HUES6 (cell line): ENCODE data around the gene TVP23A.

Experiments used
- H3K27ac ChIP-seq: 2 replicates; pipeline ENCODE4 v1.7.0; 2013; ENCODE audit warnings: low read depth, mild to moderate bottlenecking, low read length, inconsistent platforms
- H3K27me3 ChIP-seq: 2 replicates; pipeline ENCODE4 v1.6.1; 2013; ENCODE audit warnings: low read length; ENCODE audit not compliant: control insufficient read depth, insufficient read depth
- H3K36me3 ChIP-seq: 2 replicates; pipeline ENCODE4 v1.6.1; 2013; ENCODE audit warnings: low read length; ENCODE audit not compliant: control insufficient read depth, insufficient read depth
- H3K4me1 ChIP-seq: 2 replicates; pipeline ENCODE4 v1.6.1; 2013; ENCODE audit warnings: low read length; ENCODE audit not compliant: control insufficient read depth, insufficient read depth
- H3K4me3 ChIP-seq: 2 replicates; pipeline ENCODE4 v1.5.1; 2013; ENCODE audit warnings: low read depth, low read length
- H3K9ac ChIP-seq: one replicate; pipeline ENCODE4 v1.6.1; 2013; ENCODE audit warnings: mild to moderate bottlenecking, low read length
- H3K9me3 ChIP-seq: 2 replicates; pipeline ENCODE4 v1.6.1; 2013; ENCODE audit warnings: low read depth, low read length; ENCODE audit not compliant: control insufficient read depth, insufficient read depth

The TVP23A gene

GRCh38 chr16:10731790-10732189, 86.8 kb downstream of the TVP23A start:
- no peak overlapping the region for H3K9ac ChIP-seq
- no peak overlapping the region for H3K4me3 ChIP-seq
- H3K36me3 ChIP-seq, result no peaks in the 10 kb centered on the region
- peaks cover 5% of the 10 kb centered on the region; the same call in 1 of the 2 replicates for H3K4me1 ChIP-seq
- H3K9me3 ChIP-seq, result peaks cover 2% of the 10 kb centered on the region; the same call in 1 of the 2 replicates
- H3K27me3 ChIP-seq, result no peaks in the 10 kb centered on the region
- H3K27ac ChIP-seq, result no peak overlapping the region

- Histone ChIP-seq H3K36me3 (no peaks in the 10 kb centered on the region), H3K4me1 (peaks cover 5% of the 10 kb centered on the region; the same call in 1 of the 2 replicates), H3K9ac (no peak overlapping the region), H3K27me3 (no peaks in the 10 kb centered on the region), H3K4me3 (no peak overlapping the region), H3K27ac (no peak overlapping the region), H3K9me3 (peaks cover 2% of the 10 kb centered on the region; the same call in 1 of the 2 replicates)
These were observed 89.2 kb downstream of the TVP23A start for GRCh38 chr16:10729104-10730048.

GRCh38 chr16:10728003-10728887, 90.3 kb downstream of the TVP23A start:
- Histone ChIP-seq H3K4me1 (peaks cover 5% of the 10 kb centered on the region; the same call in 1 of the 2 replicates), H3K9me3 (peaks cover 2% of the 10 kb centered on the region; the same call in 1 of the 2 replicates), H3K27me3 (no peaks in the 10 kb centered on the region), H3K4me3 (no peak overlapping the region), H3K36me3 (no peaks in the 10 kb centered on the region), H3K9ac (no peak overlapping the region), H3K27ac (no peak overlapping the region)
